GM21717 (cell line): ENCODE measurements around the gene GRAP2.
"Not testable (repeated sequence)": the region's sequence is repeated elsewhere in the genome, so short reads cannot be mapped to it uniquely, and the experiment has no call there.

Experiments
- ATAC-seq: cut with Tn5 transposase; IDR thresholded peaks from one replicate; pipeline ENCODE4 v1.9.1; 2021; ENCODE audit warnings: mild to moderate bottlenecking, moderate library complexity; ENCODE audit not compliant: unreplicated experiment

The GRAP2 gene

DNA sequence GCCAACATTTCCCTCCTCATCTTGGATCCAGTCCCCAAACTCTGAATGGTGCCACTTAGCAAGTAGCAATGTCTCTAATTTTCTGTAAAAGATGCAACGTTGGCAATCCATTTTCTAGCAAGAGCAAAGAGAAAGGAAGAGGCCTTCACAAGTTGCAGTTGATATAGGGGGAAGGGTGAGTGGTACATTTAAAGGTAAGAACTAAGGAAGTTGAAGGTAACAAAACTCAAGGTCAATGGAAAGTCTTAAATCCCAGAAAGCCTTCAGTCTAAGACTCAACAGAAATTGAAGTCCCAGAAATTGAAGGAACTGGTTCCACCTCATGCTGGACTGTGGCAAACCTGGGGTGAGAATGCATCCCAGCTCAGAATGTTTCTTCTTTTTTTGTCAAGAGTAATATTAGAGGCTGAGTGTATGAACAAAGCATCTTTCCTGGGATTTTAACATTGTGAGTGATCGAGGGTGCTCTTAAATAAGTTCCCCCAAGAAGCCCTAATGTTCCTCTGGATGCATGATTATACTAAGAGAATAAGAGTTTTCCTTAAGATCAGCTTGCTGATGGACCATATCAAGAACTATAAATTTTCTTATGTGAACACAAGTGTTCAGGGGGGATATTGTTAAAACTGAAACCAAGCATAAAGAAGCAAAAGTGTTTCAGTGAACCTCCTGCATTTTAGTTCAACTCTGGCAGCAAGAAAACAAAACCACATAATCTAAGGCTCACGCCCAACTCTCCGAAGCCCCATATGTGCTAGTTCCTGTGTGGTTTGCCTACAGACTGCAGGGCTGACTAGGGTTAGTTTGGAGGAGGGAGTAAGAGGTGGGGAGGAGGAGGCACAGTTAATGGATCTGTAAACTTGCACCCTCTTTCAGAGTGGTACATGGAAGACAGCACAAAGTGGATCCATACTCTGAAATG is at the start of gene GRAP2:
Gene GRAP2 (plus strand): TSS at position 779 of the 922 bp plus-strand sequence. CDS start 46,023 bp downstream, outside the sequence.
- ATAC-seq: no peak

GRCh38 chr22:39851606-39852315 is 49.1 kb upstream of the GRAP2 start:
- no peak for ATAC-seq

GRCh38 chr22:39852799-39853198 is 48.1 kb upstream of the GRAP2 start:
- no peak for ATAC-seq

DNA sequence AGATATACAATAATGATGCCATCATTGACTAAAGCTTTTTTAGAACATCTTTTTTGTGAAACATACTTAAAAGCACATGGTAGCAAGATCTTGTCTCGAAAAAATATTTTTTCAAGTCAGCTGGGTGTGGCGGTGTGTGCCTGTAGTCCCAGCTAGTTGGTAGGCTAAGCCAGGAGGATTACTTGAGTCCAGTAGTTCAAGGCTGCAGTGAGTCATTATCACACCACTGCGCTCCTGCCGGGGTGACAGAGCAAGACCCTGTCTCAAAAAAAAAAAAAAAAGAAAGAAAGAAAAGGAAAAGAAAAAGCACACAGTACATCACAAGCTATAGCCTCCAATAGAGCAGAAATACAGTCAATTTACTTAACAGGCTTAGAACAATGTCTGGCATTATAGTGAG is 44.3 kb upstream of the GRAP2 start:
- no peak for ATAC-seq

GRCh38 chr22:39859903-39860588 is 40.8 kb upstream of the GRAP2 start:
- ATAC-seq: no peak

GRCh38 chr22:39868741-39869140 is 32.1 kb upstream of the GRAP2 start:
- no peak for ATAC-seq

DNA sequence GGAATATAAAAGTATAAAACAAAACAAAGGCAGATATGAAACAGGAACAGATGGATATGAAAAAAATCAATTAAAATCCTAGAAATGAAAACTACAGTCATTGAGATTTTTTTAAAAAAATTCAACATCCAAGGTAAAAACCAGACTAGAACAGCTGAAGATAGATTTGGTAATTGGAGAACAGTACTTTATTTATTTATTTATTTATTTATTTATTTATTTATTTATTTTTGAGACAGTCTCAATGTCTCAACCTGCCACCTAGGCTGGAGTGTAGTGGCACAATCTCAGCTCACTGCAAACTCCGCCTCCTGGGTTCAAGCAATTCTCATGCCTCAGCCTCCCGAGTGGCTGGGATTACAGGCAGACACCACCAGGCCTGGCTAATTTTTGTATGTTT is 31.1 kb upstream of the GRAP2 start:
- not testable (repeated sequence) for ATAC-seq

DNA sequence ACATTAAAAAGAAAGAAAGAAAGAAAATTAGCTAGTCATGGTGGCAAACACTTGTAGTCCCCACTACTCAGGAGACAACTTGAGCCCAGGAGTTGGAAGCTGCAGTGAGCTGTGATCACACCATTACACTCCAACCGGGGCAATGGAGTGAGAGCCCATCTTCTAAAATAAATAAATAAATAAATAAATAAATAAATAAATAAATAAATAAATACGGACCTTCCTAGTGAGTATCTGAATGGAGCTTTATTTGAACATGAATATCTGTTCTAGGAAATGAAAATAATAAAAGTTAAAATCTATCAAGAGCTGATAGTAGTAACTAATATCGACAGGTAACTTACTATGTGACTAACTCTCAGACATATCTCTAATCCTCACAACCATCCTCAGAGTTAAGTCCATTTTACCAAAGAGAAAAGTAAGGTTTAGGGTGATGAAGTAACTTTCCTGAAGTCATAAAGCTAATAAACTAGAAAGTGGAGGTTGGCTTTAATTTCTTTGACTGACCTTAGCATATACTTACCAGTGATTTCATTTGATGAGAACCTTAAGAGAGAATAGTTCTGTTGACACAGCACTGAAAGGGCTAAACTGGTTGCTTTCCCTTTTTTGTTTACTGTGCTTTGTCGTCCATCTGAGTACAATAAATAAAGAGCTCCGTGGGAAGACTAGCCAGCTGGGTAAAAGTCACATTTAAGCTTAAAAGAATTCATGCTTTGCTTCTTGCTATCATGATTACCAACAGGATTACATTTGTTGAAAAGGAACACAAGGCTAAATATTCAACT is 29.7 kb upstream of the GRAP2 start:
- no peak for ATAC-seq

DNA sequence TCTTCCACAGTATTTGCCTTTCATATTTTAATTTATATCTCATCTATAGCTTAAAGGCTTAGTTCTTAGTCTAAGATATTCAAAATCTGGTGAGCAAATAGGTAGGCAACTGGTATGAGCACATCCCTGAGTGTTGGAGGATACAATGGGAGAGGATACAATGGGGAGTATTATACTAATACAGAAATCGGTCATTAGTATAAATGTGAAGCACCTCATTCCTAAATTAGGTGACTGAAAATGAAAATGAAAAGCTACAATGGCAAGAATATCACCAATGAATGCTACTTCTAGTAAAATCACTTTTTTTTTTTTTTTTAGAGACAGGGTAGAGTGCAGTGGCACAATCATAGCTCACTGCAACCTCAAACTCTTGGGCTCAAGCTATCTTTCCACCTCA is 28.3 kb upstream of the GRAP2 start:
- no peak for ATAC-seq

DNA sequence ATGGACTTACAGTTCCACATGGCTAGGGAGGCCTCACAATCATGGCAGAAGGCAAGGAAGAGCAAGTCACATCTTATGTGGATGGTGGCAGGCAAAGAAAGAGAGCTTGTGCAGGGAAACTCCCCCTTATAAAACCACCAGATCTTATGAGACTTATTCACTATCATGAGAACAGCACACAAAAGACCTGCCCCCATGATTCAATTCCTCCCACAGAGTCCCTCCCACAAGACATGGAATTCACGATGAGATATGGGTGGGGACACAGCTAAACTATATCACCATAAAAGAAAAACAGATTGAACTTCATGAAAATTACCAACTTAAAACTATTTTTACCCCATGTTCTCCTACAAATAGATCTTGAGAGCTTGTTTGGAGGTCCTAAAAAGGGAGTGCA is 26.9 kb upstream of the GRAP2 start:
- no peak for ATAC-seq

DNA sequence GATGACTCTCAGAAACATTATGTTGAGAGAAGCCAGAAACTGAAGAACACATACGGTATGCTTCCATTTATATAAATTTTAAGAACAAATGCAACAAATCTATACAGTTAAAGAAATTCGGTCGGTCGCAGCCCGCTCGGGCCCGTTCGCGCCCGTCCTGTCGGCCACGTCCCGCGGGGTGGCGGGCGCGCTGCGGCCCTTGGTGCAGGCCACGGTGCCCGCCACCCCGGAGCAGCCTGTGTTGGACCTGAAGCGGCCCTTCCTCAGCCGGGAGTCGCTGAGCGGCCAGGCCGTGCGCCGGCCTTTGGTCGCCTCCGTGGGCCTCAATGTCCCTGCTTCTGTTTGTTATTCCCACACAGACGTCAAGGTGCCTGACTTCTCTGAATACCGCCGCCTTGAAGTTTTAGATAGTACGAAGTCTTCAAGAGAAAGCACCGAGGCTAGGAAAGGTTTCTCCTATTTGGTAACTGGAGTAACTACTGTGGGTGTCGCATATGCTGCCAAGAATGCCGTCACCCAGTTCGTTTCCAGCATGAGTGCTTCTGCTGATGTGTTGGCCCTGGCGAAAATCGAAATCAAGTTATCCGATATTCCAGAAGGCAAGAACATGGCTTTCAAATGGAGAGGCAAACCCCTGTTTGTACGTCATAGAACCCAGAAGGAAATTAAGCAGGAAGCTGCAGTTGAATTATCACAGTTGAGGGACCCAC is 25.6 kb upstream of the GRAP2 start:
- ATAC-seq: not testable (repeated sequence)

- no peak for ATAC-seq
Measured at GRCh38 chr22:39877079-39877845, 23.6 kb upstream of the GRAP2 start.

DNA sequence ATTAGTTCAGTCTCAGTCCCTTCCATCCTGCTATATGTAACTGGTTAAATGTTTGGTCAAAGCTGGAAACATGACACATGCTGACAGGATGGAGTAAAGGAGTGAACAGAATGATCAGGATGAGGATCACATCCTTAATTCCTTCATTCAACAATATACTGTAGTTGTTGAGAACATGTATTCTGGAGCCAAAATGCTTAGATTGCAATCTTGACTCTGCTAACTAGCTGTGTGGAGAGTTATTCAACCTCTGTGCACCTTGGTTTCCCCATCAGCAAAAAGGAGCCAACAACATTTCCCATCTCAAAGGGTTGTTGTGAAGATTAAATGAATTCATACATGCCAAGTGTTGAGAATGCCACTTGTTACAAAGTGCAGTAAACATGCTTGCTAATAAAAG is 20.2 kb upstream of the GRAP2 start:
- ATAC-seq: no peak

DNA sequence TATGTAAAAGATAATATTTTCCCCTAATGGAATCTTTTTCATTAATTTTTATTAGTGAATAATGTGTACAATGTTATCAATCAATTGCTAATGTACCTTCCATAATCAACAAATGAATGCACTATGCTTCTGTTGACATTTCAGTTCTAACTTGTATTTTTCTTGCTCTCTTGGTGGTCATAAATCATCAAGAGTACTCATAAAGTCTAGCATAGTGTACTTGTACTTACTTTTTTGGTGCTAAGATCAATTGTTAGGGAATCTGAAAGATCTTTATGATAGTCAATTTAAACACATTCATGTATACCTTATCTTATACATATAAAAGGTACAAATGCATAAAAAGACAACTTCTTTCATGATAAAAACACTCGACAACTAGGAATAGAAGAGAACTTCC is 17.8 kb upstream of the GRAP2 start:
- ATAC-seq: no peak

- ATAC-seq: not testable (repeated sequence)
Measured at GRCh38 chr22:39889924-39890323, 11.0 kb upstream of the GRAP2 start.

DNA sequence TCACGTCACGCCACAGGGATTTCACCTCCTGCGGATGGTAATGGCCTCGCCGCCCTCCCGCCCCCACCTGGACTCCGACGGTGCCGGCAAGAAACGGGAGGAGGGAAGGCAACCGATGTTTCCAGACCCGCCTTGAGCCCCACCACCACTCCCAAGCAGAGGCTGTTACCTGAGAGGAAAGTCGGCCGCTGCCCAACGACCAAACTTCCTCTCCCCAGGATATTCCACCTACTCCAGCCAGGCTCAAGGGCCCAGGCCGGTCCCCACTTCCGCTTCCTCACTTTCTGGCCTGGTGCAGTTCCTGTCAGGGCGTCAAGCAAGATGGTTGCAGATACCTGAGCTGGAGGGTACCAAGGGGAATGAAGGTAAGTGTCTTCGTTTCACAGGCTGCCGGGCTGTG is 7.4 kb upstream of the GRAP2 start, which contains the start of gene ENTHD1:
Gene ENTHD1 (minus strand): TSS at position 235 of the 400 bp plus-strand sequence. CDS start 6,012 bp downstream, outside the sequence.
- no peak for ATAC-seq

- ATAC-seq: no peak
Measured at GRCh38 chr22:39894554-39895092, 6.3 kb upstream of the GRAP2 start.

DNA sequence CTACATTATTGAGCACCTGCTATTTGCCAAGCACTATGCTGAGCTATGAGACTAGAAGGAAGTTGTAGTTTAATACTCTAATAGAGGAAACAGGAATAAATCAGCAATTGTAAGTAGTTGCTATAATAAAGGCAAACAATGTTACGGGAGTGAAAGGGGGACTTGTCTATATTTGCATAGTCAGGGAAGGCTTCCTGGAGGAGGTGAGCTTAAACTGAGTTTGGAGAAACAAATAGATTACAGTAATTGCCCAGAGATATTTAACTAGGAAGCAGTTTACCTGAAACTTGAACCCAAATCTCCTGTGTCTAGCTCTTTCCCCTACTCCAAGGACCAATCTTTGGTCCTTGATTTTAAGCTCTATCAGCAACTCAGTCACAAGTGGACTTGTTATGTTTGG is 5.2 kb upstream of the GRAP2 start:
- ATAC-seq: no peak
